ENCODE data around the gene KANSL1.
"Not testable (repeated sequence)": the region's sequence is repeated elsewhere in the genome, so short reads cannot be mapped to it uniquely, and the experiment has no call there.

GRCh38 chr17:46225274-46225794, 32.1 kb upstream of the KANSL1 start:
- TF ChIP-seq TAF1 (IDR thresholded peaks at IDR 0.05; ENCODE audit: borderline replicate concordance, insufficient read depth, low read length), result peak; percentile 46; the same call in 1 of the 2 replicates
- TF ChIP-seq POLR2AphosphoS5 (IDR thresholded peaks at IDR 0.05; ENCODE audit: low read depth, low read length), result peak; percentile 55
- TF ChIP-seq SIN3A (IDR thresholded peaks at IDR 0.05; ENCODE audit: borderline replicate concordance, insufficient read depth, low read length); REST (IDR thresholded peaks at IDR 0.05; ENCODE audit: insufficient read depth in 1 of 2, low read depth in 2 of 2, low read length in 2 of 2); FOXP2 (optimal IDR thresholded peaks at IDR 0.05; ENCODE audit: borderline replicate concordance, extremely low read depth, extremely low read length, insufficient read depth): not testable (repeated sequence)
